Skeletal muscle cell (primary cell): ENCODE measurements around the gene CRTAC1.

Experiments used
- DNase-seq: peaks from one replicate; pipeline ENCODE4 v3.0.0-alpha.2; 2010; ENCODE audit warnings: low read depth
- H3K4me3 ChIP-seq: 2 replicates; pipeline ENCODE4 v1.5.1; 2011; ENCODE audit warnings: low read depth, mild to moderate bottlenecking, control low read depth, low read length, moderate library complexity

Gene CRTAC1

DNA sequence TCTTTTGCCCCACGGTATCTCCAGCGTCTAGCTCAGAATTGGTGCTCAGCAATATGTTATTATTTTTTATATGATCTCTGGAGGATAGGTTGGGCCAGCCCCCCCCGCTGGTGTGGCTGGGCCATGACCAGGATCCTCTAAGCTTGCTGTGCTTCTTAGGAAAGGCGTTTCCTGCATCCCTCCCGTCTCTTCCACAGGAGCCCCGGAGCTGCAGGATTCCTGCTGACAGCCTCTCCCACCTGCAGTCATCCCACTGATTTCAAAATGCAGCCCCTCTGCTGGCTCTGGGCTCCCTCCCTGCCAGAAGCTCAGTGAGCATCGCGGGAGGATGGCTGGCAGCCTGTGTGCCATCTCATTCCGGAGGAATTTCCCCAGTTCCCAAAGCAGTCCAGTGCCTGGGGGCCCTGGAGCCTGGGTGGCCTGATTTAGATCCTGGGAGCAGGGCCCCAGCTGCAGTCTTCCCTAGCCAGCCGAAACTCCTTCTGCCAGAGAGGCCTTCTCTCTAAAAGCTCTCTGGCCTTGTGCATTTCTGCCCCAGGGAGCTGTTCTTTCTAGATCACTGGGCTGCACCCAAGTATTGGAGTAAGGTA is 202.6 kb downstream of the CRTAC1 start:
- H3K4me3 ChIP-seq = no peak overlapping the region
- no peak for DNase-seq

GRCh38 chr10:97826892-97827291 is 203.5 kb downstream of the CRTAC1 start:
- no peak overlapping the region for H3K4me3 ChIP-seq
- DNase-seq = no peak

GRCh38 chr10:97825020-97825760 is 205.2 kb downstream of the CRTAC1 start:
- no peak overlapping the region for H3K4me3 ChIP-seq
- no peak for DNase-seq

DNA sequence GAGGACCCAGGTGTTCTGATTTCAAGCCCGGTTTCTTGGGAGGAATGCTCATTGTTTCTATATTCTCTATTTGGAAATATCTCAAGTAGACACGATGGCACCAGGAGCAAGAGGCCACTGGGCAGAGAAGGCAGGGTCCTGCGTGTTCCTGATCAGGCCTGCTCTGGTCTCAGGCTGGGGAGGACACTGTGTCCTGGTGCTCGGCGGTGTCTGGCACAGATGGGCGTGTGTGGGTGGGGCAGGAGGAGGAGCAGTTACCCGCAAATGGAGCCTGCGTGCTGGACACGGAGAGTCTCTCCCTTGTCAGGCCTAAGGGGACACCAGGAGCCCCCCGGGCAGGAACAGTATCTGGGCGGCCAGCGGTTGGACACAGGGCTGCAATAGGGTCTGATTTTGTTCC is 206.7 kb downstream of the CRTAC1 start:
- DNase-seq = no peak
- no peak overlapping the region for H3K4me3 ChIP-seq

- no peak for DNase-seq
Observed at GRCh38 chr10:97822261-97822687, 208.1 kb downstream of the CRTAC1 start.

GRCh38 chr10:97821308-97822038 is 208.9 kb downstream of the CRTAC1 start:
- no peak for DNase-seq
- H3K4me3 ChIP-seq = no peak overlapping the region

More at GRCh38 chr10:97822261-97822687, 208.1 kb downstream of the CRTAC1 start:
- no peak overlapping the region for H3K4me3 ChIP-seq

- H3K4me3 ChIP-seq = no peak overlapping the region
- no peak for DNase-seq
Observed at GRCh38 chr10:97820096-97820704, 210.2 kb downstream of the CRTAC1 start.

DNA sequence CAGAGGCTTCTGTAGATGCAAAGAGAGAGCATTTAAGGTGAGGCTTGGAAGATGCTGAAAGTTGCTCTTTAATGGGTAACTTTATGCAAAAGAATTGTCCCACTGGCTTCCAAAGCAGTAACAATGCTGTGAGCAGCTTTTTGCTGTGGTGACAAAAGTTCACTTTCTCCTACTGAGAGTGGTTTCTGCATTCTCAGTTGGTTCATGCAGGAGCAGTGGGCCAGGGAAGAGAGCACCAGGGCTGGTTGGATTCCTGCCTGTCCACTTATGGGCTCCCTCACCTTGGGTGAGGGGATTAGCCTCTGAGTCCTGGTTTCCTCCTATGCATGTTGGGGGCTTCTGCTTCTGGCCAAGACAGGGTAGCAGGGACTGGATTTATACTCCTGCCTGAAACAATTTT is 211.8 kb downstream of the CRTAC1 start:
- no peak overlapping the region for H3K4me3 ChIP-seq
- DNase-seq = no peak

DNA sequence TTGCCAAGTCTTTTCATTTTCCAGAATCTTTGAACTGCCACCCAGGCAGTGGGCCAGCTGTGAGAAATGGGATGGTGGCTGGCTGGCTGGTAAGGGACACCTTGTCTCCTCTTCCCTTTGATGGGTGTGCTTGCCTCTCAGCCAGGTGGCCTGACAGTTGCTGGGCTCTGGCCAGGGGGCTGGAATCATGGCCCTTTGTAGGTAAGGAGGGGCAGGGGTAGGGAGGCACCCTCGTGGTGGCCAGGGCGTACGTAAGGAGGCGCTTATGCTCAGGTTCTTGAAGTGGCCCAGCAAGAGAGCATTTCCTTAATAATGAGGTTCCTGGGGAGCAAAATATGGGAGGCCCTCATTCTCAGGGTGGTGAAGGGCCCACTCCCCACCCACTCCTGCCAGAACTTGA is 213.8 kb downstream of the CRTAC1 start:
- no peak for DNase-seq
- H3K4me3 ChIP-seq = no peak overlapping the region
